A549 treated with AZD9567 at 1 μM for 4 hours (cell line): ENCODE measurements around the gene P2RY8. TPM values are rescaled to one million over a fixed set of nuclear protein-coding genes. Genes with fewer than 3 reads are reported as not detected.

Experiments
- total RNA-seq: library from RNA; stranded (reverse); fragments of 200-300 nt; extraction: Qiagen RNA extraction; gene quantifications from 5 replicates; pipeline ENCODE4 v1.2.3, GENCODE V29; 2022; ENCODE audit not compliant: insufficient read depth

Gene P2RY8, protein sequence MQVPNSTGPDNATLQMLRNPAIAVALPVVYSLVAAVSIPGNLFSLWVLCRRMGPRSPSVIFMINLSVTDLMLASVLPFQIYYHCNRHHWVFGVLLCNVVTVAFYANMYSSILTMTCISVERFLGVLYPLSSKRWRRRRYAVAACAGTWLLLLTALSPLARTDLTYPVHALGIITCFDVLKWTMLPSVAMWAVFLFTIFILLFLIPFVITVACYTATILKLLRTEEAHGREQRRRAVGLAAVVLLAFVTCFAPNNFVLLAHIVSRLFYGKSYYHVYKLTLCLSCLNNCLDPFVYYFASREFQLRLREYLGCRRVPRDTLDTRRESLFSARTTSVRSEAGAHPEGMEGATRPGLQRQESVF
- total RNA-seq = 0.01 to 0.03 TPM in 2 of 5 replicates, not detected in the others

DNA sequence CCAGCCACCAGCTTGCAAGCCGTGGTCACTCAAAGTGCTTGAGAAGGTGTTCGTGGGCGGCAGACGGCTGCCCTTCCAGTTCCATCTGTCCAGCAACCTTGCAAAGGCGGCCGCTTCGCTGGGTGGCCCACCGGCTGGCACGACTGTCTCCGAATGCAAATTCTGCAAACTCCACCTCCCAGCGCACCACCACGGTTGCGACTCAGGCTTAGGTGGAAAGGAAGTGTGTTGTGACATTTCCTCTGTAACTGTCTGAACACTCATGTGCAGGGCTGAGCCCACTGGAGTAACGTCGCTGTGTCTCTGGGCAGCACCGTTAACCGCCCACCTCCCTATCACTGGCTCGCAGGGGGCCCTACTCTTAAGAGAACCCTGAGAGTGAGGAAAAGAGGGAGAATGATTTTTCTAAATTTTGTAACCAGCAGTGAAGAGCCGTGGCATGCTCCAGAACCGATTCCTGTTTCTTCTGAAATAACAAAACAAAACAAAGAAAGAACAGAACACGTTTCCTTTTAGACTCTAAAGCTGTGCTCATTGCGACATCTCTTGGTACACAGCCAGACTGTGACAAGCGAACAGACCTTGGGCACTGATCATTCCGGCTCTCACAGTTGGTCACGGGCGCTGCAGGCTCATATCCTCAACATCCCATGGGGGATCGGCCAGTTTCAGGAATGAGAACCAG lies at the start of gene P2RY8:
Gene P2RY8 (minus strand): TSS at position 155 of the 685 bp plus-strand sequence. CDS start 70,627 bp downstream, outside the sequence.

DNA sequence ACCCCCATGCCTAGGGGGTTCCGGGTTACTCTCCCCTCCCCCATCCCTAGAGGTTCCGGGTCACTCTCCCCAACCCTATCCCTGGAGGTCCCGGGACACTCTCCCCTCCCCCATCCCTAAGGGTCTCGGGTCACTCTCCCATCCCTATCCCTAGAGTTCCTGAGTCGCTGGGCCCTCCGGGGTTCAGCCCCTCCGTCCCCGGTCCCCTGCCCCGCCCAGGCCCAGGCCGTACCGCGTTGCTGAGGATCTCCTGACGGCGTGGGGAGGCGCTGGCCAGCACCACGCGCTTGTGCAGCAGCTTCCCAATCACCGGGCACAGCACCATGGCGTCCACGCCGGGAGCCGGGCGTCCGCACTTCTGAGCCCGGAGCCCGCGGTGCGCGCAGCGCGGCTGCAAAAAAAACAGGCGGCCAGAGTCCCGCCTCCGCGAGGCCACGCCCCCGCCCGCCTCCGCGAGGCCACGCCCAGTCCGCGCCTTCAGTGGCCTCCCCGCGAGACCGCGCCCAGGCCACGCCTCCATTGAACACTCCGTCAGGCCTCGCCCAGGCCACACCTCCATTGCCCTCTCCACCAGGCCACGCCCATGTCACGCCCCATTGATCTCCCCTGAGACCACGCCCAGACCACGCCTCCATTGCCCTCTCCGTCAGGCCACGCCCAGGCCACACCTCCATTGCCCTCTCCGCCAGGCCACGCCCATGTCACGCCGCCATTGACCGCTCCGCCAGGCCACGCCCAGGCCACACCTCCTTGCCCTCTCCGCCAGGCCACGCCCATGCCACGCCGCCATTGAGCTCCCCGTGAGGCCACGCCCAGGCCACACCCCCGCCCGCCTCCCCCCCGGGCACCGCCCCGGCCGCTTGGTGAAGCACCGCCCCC lies 84.2 kb downstream of the P2RY8 start, which contains the start of gene ASMTL:
Gene ASMTL (minus strand): TSS at position 394 of the 879 bp plus-strand sequence. CDS start 69 bp downstream, at position 325.

Other genes starting within 250 kb of the P2RY8 start
- gene IL3RA, start 200.4 kb downstream of the P2RY8 start, total RNA-seq = 0.08 to 0.38 TPM (median 0.27 TPM) in 4 of 5 replicates, not detected in the other
- gene SLC25A6, start 145.1 kb downstream of the P2RY8 start, total RNA-seq = 387 to 480 TPM (median 468 TPM) in 5 replicates
- gene ASMTL, start 84.3 kb downstream of the P2RY8 start, total RNA-seq = 13.5 to 23.6 TPM (median 20.9 TPM) in 5 replicates
- gene AKAP17A, start 54.4 kb upstream of the P2RY8 start, total RNA-seq = 28.4 to 39.0 TPM (median 38.1 TPM) in 5 replicates
- gene ASMT, start 77.9 kb upstream of the P2RY8 start, total RNA-seq = 0.17 to 0.48 TPM (median 0.35 TPM) in 4 of 5 replicates, not detected in the other